OCI-LY7 (cell line): Measurements from ENCODE around the gene ST6GALNAC5.

ENCODE experiments used
- EZH2phosphoT487 ChIP-seq: fragments of 200-600 bp; sonication (generic); IDR thresholded peaks from 2 replicates; pipeline ENCODE4 v1.6.1; 2018; ENCODE audit warnings: low read depth, borderline replicate concordance, mild to moderate bottlenecking, mixed run types, antibody characterized with exemption, low read length, moderate library complexity, mixed read lengths
- TF ChIP-seq, protein P1 (sequence below): fragments of 200-600 bp; sonication (generic); conservative IDR thresholded peaks from 2 replicates; pipeline ENCODE4 v1.5.1; 2014; ENCODE audit warnings: mild to moderate bottlenecking, antibody characterized with exemption, low read length, moderate library complexity, mixed read lengths

DNA sequence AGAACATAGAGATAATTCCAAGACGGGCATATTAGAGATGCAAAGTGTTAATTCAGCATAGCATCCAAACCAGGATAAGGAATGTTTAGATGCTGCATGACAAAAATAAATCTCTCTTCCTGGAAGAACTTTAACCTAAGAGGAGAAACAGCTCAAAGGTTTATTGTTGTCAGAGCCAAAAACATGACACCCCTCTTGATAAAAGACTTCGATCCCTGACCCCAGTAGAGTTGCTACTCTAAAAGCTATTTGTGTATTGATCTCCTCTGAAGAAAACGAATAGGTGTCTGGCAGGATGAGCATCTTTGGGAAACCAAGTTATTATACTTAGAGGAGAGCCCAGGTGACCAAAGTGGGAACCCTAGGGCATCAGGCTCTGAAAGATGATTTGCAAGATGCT, 193.9 kb downstream of the ST6GALNAC5 start:
- TF ChIP-seq, protein P1, sequence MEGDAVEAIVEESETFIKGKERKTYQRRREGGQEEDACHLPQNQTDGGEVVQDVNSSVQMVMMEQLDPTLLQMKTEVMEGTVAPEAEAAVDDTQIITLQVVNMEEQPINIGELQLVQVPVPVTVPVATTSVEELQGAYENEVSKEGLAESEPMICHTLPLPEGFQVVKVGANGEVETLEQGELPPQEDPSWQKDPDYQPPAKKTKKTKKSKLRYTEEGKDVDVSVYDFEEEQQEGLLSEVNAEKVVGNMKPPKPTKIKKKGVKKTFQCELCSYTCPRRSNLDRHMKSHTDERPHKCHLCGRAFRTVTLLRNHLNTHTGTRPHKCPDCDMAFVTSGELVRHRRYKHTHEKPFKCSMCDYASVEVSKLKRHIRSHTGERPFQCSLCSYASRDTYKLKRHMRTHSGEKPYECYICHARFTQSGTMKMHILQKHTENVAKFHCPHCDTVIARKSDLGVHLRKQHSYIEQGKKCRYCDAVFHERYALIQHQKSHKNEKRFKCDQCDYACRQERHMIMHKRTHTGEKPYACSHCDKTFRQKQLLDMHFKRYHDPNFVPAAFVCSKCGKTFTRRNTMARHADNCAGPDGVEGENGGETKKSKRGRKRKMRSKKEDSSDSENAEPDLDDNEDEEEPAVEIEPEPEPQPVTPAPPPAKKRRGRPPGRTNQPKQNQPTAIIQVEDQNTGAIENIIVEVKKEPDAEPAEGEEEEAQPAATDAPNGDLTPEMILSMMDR = no peak
- no peak for TF ChIP-seq EZH2phosphoT487
